Astrocyte (in vitro differentiated cells and primary cell): ENCODE data around the gene PTPN22. TPM values are rescaled to one million over a fixed set of nuclear protein-coding genes. Genes with fewer than 3 reads are reported as not detected.
A peak's percentile ranks its signal among the peaks of the same experiment; 100 is the strongest.

Experiments
- DNase-seq: peaks from one replicate; pipeline ENCODE4 v3.0.0-alpha.2; 2010; ENCODE audit warnings: low read depth
- FAIRE-seq: peaks from 2 replicates; lab custom pipeline; 2011; peaks lifted over from hg19 to GRCh38; lab: Jason Lieb, UNC
- H2AFZ ChIP-seq: 2 replicates; pipeline ENCODE4 v1.6.0; 2012; ENCODE audit warnings: low read depth, low read length, inconsistent platforms
- H3K27ac ChIP-seq: 2 replicates; pipeline ENCODE4 v1.5.1; 2011; ENCODE audit warnings: low read depth, low read length, inconsistent platforms
- H3K27me3 ChIP-seq: 2 replicates; pipeline ENCODE4 v1.6.0; 2011; ENCODE audit warnings: low read length, inconsistent platforms; ENCODE audit not compliant: insufficient read depth
- H3K36me3 ChIP-seq: 2 replicates; pipeline ENCODE4 v1.5.1; 2011; ENCODE audit warnings: low read length, inconsistent platforms; ENCODE audit not compliant: insufficient read depth
- H3K4me1 ChIP-seq: 2 replicates; pipeline ENCODE4 v1.5.1; 2011; ENCODE audit warnings: low read length, inconsistent platforms; ENCODE audit not compliant: insufficient read depth
- H3K4me2 ChIP-seq: 2 replicates; pipeline ENCODE4 v1.6.0; 2012; ENCODE audit warnings: low read length, inconsistent platforms
- H3K4me3 ChIP-seq: 2 replicates; pipeline ENCODE4 v1.5.1; 2011; ENCODE audit warnings: low read depth, mild to moderate bottlenecking, low read length, inconsistent platforms; ENCODE audit not compliant: insufficient read depth
- H3K79me2 ChIP-seq: 2 replicates; pipeline ENCODE4 v1.6.0; 2012; ENCODE audit warnings: mild to moderate bottlenecking, low read length, inconsistent platforms; ENCODE audit not compliant: insufficient read depth
- H3K9ac ChIP-seq: 2 replicates; pipeline ENCODE4 v1.6.0; 2012; ENCODE audit warnings: mild to moderate bottlenecking, low read length, inconsistent platforms
- H3K9me3 ChIP-seq: 2 replicates; pipeline ENCODE4 v1.5.1; 2012; ENCODE audit warnings: low read depth, mild to moderate bottlenecking, low read length, inconsistent platforms; ENCODE audit not compliant: insufficient read depth
- H4K20me1 ChIP-seq: 2 replicates; pipeline ENCODE4 v1.6.0; 2012; ENCODE audit warnings: low read length, inconsistent platforms; ENCODE audit not compliant: insufficient read depth
- H3K27ac Mint-ChIP-seq: one replicate; pipeline ENCODE4 v1.8.0; 2021; ENCODE audit warnings: mild to moderate bottlenecking, mixed read lengths; ENCODE audit not compliant: unreplicated experiment
- H3K27me3 Mint-ChIP-seq: one replicate; pipeline ENCODE4 v1.8.0; 2021; ENCODE audit warnings: low read depth, mixed read lengths; ENCODE audit not compliant: unreplicated experiment
- H3K36me3 Mint-ChIP-seq: one replicate; pipeline ENCODE4 v1.8.0; 2021; ENCODE audit warnings: low read depth, mixed read lengths; ENCODE audit not compliant: unreplicated experiment
- H3K4me1 Mint-ChIP-seq: one replicate; pipeline ENCODE4 v1.8.0; 2021; ENCODE audit warnings: low read depth, mixed read lengths; ENCODE audit not compliant: unreplicated experiment
- H3K4me3 Mint-ChIP-seq: one replicate; pipeline ENCODE4 v1.8.0; 2021; ENCODE audit warnings: mild to moderate bottlenecking, moderate library complexity, mixed read lengths; ENCODE audit not compliant: unreplicated experiment
- H3K9me3 Mint-ChIP-seq: one replicate; pipeline ENCODE4 v1.8.0; 2021; ENCODE audit warnings: mild to moderate bottlenecking, mixed read lengths; ENCODE audit not compliant: unreplicated experiment
- EZH2 ChIP-seq: IDR thresholded peaks from 2 replicates; pipeline ENCODE4 v1.6.1; 2012; ENCODE audit warnings: mild to moderate bottlenecking, low read length, inconsistent platforms; ENCODE audit not compliant: insufficient read depth
- total RNA-seq: library from RNA; stranded (reverse); gene quantifications from 2 replicates; pipeline ENCODE4 v1.2.1, GENCODE V29; 2021
- TF ChIP-seq, protein P1 (sequence below): IDR thresholded peaks from 2 replicates; pipeline ENCODE4 v1.5.1; 2011; ENCODE audit warnings: low read depth, mild to moderate bottlenecking, inconsistent platforms, low read length, moderate library complexity; ENCODE audit not compliant: insufficient read depth

The PTPN22 gene
- total RNA-seq, 1 donor from 2014 or later: 1.3 TPM

DNA sequence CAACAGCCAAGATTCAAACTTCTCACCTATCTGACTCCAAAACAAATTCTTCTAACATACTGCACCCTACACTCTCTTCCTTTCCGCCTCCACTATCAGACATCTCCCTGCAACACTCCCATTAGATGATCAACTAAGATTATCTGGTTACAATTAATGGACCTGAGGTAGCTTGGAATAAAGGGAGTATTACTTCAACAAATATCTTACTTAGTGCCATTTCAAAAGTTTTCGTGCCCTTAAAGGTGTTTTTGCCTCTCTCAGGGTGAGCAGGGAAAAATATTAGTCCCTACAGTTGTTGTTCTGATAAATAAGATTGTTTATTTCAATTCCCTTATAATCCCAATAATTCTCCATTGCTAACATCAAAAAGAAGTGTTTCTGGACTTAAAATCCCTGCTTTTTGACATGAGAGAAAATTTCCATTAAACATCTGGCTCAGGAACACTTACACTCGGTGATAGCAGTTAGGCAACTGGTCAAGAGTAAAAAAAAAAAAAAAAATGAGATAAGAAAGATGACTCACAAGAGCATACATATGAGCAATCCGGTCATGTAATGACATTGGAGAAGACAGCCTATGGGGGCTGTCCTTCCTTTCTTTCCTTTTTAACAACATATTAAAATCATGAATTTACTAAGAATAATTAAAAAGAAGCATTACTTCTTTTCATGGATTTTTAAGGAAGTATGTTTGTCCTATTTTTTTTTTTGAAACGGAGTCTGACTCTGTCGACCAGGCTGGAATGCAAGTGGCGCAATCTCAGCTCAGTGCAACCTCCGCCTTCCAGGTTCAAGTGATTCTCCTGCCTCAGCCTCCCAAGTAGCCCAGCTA is 66.9 kb downstream of the PTPN22 start:
- no peaks in the 10 kb centered on the region for H3K27me3 Mint-ChIP-seq
- DNase-seq (peak; percentile 78), FAIRE-seq (no peak)
- no peak overlapping the region for H3K4me3 Mint-ChIP-seq
- no peaks in the 10 kb centered on the region for H3K9me3 ChIP-seq
- H3K4me1 ChIP-seq: peaks cover 12% of the 10 kb centered on the region
- H3K27me3 ChIP-seq: no peaks in the 10 kb centered on the region
- peaks cover 30% of the 10 kb centered on the region for H4K20me1 ChIP-seq
- H3K27ac Mint-ChIP-seq: peak overlapping the region; percentile 41
- no peak overlapping the region for H3K4me3 ChIP-seq
- H3K9me3 Mint-ChIP-seq: no peaks in the 10 kb centered on the region
- TF ChIP-seq, protein P1, sequence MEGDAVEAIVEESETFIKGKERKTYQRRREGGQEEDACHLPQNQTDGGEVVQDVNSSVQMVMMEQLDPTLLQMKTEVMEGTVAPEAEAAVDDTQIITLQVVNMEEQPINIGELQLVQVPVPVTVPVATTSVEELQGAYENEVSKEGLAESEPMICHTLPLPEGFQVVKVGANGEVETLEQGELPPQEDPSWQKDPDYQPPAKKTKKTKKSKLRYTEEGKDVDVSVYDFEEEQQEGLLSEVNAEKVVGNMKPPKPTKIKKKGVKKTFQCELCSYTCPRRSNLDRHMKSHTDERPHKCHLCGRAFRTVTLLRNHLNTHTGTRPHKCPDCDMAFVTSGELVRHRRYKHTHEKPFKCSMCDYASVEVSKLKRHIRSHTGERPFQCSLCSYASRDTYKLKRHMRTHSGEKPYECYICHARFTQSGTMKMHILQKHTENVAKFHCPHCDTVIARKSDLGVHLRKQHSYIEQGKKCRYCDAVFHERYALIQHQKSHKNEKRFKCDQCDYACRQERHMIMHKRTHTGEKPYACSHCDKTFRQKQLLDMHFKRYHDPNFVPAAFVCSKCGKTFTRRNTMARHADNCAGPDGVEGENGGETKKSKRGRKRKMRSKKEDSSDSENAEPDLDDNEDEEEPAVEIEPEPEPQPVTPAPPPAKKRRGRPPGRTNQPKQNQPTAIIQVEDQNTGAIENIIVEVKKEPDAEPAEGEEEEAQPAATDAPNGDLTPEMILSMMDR: no peak
- no peak for TF ChIP-seq EZH2
- H3K4me1 Mint-ChIP-seq: peaks cover 25% of the 10 kb centered on the region
- peak overlapping the region; percentile 20 for H3K27ac ChIP-seq
- H3K9ac ChIP-seq: peak overlapping the region; percentile 4
- H3K79me2 ChIP-seq: peaks cover 99% of the 10 kb centered on the region
- H2AFZ ChIP-seq: no peak overlapping the region
- H3K36me3 Mint-ChIP-seq: no peaks in the 10 kb centered on the region
- H3K4me2 ChIP-seq: peak overlapping the region; percentile 53
- no peaks in the 10 kb centered on the region for H3K36me3 ChIP-seq

GRCh38 chr1:113802367-113803007 is 69.0 kb downstream of the PTPN22 start:
- DNase-seq (no peak), FAIRE-seq (no peak)
- Histone ChIP-seq H3K27me3 (no peaks in the 10 kb centered on the region), H3K9me3 (no peaks in the 10 kb centered on the region), H4K20me1 (peaks cover 39% of the 10 kb centered on the region), H3K4me3 (no peak overlapping the region), H3K36me3 (peaks cover 3% of the 10 kb centered on the region), H3K4me1 (peaks cover 5% of the 10 kb centered on the region), H3K27ac (no peak overlapping the region), H3K9ac (no peak overlapping the region), H3K79me2 (peaks cover 99% of the 10 kb centered on the region), H3K4me2 (no peak overlapping the region), H2AFZ (no peak overlapping the region)
- no peak overlapping the region for H3K27ac Mint-ChIP-seq
- no peaks in the 10 kb centered on the region for H3K36me3 Mint-ChIP-seq
- H3K4me3 Mint-ChIP-seq: no peak overlapping the region
- H3K4me1 Mint-ChIP-seq: peaks cover 14% of the 10 kb centered on the region
- H3K9me3 Mint-ChIP-seq: no peaks in the 10 kb centered on the region
- H3K27me3 Mint-ChIP-seq: no peaks in the 10 kb centered on the region
- TF ChIP-seq EZH2: no peak
- TF ChIP-seq, protein P1: no peak
